HepG2 (cell line): ENCODE data around the gene PEMT. TPM values are rescaled to one million over a fixed set of nuclear protein-coding genes. Genes with fewer than 3 reads are reported as not detected.

Experiments
- ARNT ChIP-seq: fragments of 450-650 bp; IDR thresholded peaks from 2 replicates; pipeline ENCODE4 v1.6.1; 2017
- EED ChIP-seq: sonication (generic); formaldehyde crosslinking; IDR thresholded peaks from 2 replicates; pipeline ENCODE4 v1.5.0; 2020; ENCODE audit warnings: mild to moderate bottlenecking, missing genetic modification reagents
- ERF ChIP-seq: IDR thresholded peaks from 2 replicates; pipeline ENCODE4 v1.6.1; 2018; ENCODE audit warnings: missing biosample characterization, missing genetic modification reagents
- FOXO1 ChIP-seq: sonication (generic); formaldehyde crosslinking; IDR thresholded peaks from 2 replicates; pipeline ENCODE4 v1.4.0; 2020; ENCODE audit warnings: missing genetic modification reagents
- GPN1 ChIP-seq: sonication (generic); formaldehyde crosslinking; IDR thresholded peaks from 2 replicates; pipeline ENCODE4 v1.5.1; 2020; ENCODE audit warnings: missing genetic modification reagents, borderline replicate concordance
- HDAC1 ChIP-seq: sonication (generic); formaldehyde crosslinking; IDR thresholded peaks from 2 replicates; pipeline ENCODE4 v1.5.1; 2020; ENCODE audit warnings: mild to moderate bottlenecking, missing genetic modification reagents
- MYNN ChIP-seq: sonication (generic); formaldehyde crosslinking; IDR thresholded peaks from 2 replicates; pipeline ENCODE4 v1.4.0; 2020; ENCODE audit warnings: mild to moderate bottlenecking, low read depth, missing genetic modification reagents
- NFKB2 ChIP-seq: sonication (generic); formaldehyde crosslinking; IDR thresholded peaks from 2 replicates; pipeline ENCODE4 v1.4.0; 2020; ENCODE audit warnings: missing genetic modification reagents, borderline replicate concordance
- NR2F6 ChIP-seq, 2 experiments: IDR thresholded peaks; 2 replicates each; pipeline ENCODE4 v1.6.1; 2016; ENCODE audit warnings: antibody characterized with exemption in 1 of 2, mild to moderate bottlenecking in 1 of 2
- TMF1 ChIP-seq: sonication (generic); formaldehyde crosslinking; IDR thresholded peaks from 2 replicates; pipeline ENCODE4 v1.8.1; 2022; ENCODE audit warnings: low read depth, missing genetic modification reagents
- XBP1 ChIP-seq: sonication (generic); formaldehyde crosslinking; IDR thresholded peaks from 2 replicates; pipeline ENCODE4 v1.5.0; 2020; ENCODE audit warnings: missing genetic modification reagents
- ZBTB46 ChIP-seq: sonication (generic); formaldehyde crosslinking; IDR thresholded peaks from 2 replicates; pipeline ENCODE4 v1.4.0; 2020; ENCODE audit warnings: mild to moderate bottlenecking, missing genetic modification reagents, borderline replicate concordance
- ZNF12 ChIP-seq: sonication (generic); formaldehyde crosslinking; IDR thresholded peaks from 2 replicates; pipeline ENCODE4 v1.5.0; 2020; ENCODE audit warnings: missing genetic modification reagents
- ZNF121 ChIP-seq: sonication (generic); formaldehyde crosslinking; IDR thresholded peaks from 2 replicates; pipeline ENCODE4 v1.5.0; 2020; ENCODE audit warnings: mild to moderate bottlenecking, missing genetic modification reagents
- ZNF20 ChIP-seq: sonication (generic); formaldehyde crosslinking; IDR thresholded peaks from 2 replicates; pipeline ENCODE4 v1.4.0; 2020; ENCODE audit warnings: mild to moderate bottlenecking, moderate library complexity, missing genetic modification reagents
- ZNF7 ChIP-seq: IDR thresholded peaks from 2 replicates; pipeline ENCODE4 v1.6.1; 2016; ENCODE audit warnings: missing biosample characterization, missing genetic modification reagents
- ZNF766 ChIP-seq: sonication (generic); formaldehyde crosslinking; IDR thresholded peaks from 2 replicates; pipeline ENCODE4 v1.5.0; 2020; ENCODE audit warnings: missing genetic modification reagents, borderline replicate concordance
- ZNF776 ChIP-seq: sonication (generic); formaldehyde crosslinking; IDR thresholded peaks from 2 replicates; pipeline ENCODE4 v1.4.0; 2020; ENCODE audit warnings: mild to moderate bottlenecking, missing genetic modification reagents
- ZNF839 ChIP-seq: sonication (generic); formaldehyde crosslinking; IDR thresholded peaks from 2 replicates; pipeline ENCODE4 v1.4.0; 2020; ENCODE audit warnings: missing genetic modification reagents, mild to moderate bottlenecking, borderline replicate concordance
- polyA plus RNA-seq, 8 experiments: library from polyadenylated mRNA; depleted of rRNA in 3 of 8; stranded (reverse) in 7 of 8; unstranded in 1 of 8; fragments of >200 nt; fragmentation: Illumina TruSeq in 4 of 8; extraction: Trizol in 4 of 8; gene quantifications; 2 replicates each; pipeline versions ENCODE4 v1.2.1 to v1.2.3, GENCODE V29; 2011 to 2016; ENCODE audit warnings: low read depth in 4 of 8, missing spikeins in 1 of 8, mixed read lengths in 1 of 8; ENCODE audit not compliant: insufficient read depth in 1 of 8
- total RNA-seq, 5 experiments: library from RNA; depleted of rRNA; stranded (reverse); fragments of >200 nt; fragmentation: Illumina TruSeq; extraction: Trizol; gene quantifications; 2 replicates each; pipeline ENCODE4 v1.2.3, GENCODE V29; 2016; ENCODE audit warnings: low read depth in 1 of 5
- TF ChIP-seq, protein P1 (sequence below): sonication (generic); formaldehyde crosslinking; IDR thresholded peaks from one replicate; pipeline ENCODE4 v1.5.1; 2020; ENCODE audit warnings: mild to moderate bottlenecking, missing genetic modification reagents; ENCODE audit errors: not compliant biosample characterization

PEMT gene
- total and polyA plus RNA-seq, 2 of the 13 experiments (the other 11 are each of a cell fraction or from before 2014, with no cell fraction given), result 31.7 to 43.6 TPM

DNA sequence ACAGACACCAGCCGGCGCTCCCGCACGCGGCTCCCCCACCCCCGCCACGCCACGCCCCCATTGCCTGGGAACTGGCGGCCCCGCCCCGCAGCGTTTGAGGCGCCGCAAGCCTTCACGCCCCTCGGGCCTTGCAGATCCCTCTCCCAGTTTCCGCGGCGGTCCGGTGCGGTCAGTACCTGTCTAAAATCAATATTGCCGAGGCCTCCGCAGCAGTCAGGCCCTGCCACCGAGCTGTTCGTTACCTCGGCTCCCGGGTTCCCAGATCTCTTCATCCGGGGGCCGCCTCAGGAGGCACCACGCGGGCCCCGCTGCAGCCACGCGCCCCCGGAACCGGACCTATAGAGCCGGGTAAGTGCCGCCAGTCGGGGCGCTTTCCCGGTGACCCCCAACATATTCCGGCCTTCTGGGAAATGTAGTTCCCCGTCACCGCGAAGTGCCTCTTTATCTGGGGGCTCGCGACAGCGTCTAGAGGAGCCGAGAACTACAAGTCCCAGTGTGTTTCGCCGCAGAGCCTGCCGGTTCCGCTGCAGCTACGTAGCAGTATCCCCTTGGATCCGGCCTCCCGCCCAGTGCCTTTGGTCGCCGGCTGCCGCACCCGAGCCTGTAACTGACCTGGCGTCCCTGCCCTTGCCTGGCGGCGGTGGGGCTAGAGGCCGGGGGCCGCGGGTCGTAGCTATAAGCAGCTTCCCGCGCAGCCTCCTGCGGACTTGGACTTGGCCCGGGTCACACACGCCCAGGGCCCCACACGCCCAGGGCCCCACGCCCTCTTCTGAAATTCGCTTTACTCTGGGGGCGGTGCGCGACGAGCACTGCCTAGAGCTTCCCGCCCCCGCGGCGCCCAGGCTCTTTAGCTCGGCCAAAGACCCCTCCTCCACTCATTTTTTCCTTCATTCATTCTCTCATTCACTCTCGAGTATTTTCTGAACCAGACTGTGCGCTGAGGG lies at the start of gene PEMT (continued):
- no peak for TF ChIP-seq GPN1 (CRISPR knock-in tag)
- no peak for TF ChIP-seq ZBTB46 (CRISPR knock-in tag)
- TF ChIP-seq ZNF121 (CRISPR knock-in tag), result 0 out of 2 replicates have a peak, but pooled peaks have one; percentile 41
- TF ChIP-seq HDAC1, result peak; percentile 81
- peak; percentile 49; the same call in 1 of the 2 replicates for TF ChIP-seq NR2F6 (IDR thresholded peaks at IDR 0.05)
- TF ChIP-seq NR2F6 (CRISPR knock-in tag; IDR thresholded peaks at IDR 0.05), result peak; percentile 13; the same call in 1 of the 2 replicates
- peak; percentile 91; the same call in 1 of the 2 replicates for TF ChIP-seq ZNF20 (CRISPR knock-in tag)
- TF ChIP-seq ZNF12 (CRISPR knock-in tag), result peak; percentile 26; the same call in 1 of the 2 replicates
- TF ChIP-seq ZNF766 (CRISPR knock-in tag), result no peak
- TF ChIP-seq FOXO1 (CRISPR knock-in tag), result peak; percentile 39; the same call in 1 of the 2 replicates
- TF ChIP-seq ZNF839, result 0 out of 2 replicates have a peak, but pooled peaks have one; percentile 71
- TF ChIP-seq, protein P1, sequence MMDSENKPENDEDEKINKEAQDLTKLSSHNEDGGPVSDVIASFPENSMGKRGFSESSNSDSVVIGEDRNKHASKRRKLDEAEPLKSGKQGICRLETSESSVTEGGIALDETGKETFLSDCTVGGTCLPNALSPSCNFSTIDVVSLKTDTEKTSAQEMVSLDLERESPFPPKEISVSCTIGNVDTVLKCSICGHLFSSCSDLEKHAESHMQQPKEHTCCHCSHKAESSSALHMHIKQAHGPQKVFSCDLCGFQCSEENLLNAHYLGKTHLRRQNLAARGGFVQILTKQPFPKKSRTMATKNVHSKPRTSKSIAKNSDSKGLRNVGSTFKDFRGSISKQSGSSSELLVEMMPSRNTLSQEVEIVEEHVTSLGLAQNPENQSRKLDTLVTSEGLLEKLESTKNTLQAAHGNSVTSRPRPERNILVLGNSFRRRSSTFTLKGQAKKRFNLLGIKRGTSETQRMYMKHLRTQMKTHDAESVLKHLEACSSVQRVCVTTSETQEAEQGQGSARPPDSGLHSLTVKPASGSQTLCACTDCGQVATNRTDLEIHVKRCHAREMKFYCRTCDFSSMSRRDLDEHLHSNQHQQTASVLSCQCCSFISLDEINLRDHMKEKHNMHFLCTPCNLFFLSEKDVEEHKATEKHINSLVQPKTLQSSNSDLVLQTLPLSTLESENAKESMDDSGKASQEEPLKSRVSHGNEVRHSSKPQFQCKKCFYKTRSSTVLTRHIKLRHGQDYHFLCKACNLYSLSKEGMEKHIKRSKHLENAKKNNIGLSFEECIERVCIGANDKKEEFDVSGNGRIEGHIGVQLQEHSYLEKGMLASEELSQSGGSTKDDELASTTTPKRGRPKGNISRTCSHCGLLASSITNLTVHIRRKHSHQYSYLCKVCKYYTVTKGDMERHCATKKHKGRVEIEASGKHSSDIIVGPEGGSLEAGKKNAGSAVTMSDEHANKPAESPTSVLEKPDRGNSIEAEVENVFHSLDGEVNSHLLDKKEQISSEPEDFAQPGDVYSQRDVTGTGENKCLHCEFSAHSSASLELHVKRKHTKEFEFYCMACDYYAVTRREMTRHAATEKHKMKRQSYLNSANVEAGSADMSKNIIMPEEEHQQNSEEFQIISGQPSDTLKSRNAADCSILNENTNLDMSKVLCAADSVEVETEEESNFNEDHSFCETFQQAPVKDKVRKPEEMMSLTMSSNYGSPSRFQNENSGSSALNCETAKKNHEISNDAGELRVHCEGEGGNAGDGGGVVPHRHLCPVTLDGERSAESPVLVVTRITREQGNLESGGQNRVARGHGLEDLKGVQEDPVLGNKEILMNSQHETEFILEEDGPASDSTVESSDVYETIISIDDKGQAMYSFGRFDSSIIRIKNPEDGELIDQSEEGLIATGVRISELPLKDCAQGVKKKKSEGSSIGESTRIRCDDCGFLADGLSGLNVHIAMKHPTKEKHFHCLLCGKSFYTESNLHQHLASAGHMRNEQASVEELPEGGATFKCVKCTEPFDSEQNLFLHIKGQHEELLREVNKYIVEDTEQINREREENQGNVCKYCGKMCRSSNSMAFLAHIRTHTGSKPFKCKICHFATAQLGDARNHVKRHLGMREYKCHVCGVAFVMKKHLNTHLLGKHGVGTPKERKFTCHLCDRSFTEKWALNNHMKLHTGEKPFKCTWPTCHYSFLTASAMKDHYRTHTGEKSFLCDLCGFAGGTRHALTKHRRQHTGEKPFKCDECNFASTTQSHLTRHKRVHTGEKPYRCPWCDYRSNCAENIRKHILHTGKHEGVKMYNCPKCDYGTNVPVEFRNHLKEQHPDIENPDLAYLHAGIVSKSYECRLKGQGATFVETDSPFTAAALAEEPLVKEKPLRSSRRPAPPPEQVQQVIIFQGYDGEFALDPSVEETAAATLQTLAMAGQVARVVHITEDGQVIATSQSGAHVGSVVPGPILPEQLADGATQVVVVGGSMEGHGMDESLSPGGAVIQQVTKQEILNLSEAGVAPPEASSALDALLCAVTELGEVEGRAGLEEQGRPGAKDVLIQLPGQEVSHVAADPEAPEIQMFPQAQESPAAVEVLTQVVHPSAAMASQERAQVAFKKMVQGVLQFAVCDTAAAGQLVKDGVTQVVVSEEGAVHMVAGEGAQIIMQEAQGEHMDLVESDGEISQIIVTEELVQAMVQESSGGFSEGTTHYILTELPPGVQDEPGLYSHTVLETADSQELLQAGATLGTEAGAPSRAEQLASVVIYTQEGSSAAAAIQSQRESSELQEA (CRISPR knock-in tag), result no peak
- TF ChIP-seq XBP1 (CRISPR knock-in tag), result peak; percentile 31; the same call in 1 of the 2 replicates
- peak; percentile 80; the same call in 1 of the 2 replicates for TF ChIP-seq ZNF776 (CRISPR knock-in tag)
- TF ChIP-seq MYNN, result no peak
- TF ChIP-seq ERF, result 0 out of 2 replicates have a peak, but pooled peaks have one; percentile 18
- TF ChIP-seq NFKB2 (CRISPR knock-in tag), result no peak; the same call in 1 of the 2 replicates
- peak; percentile 12; the same call in 1 of the 2 replicates for TF ChIP-seq TMF1 (CRISPR knock-in tag)
- no peak for TF ChIP-seq ARNT
- no peak for TF ChIP-seq EED
- TF ChIP-seq ZNF7, result no peak
